ENCODE measurements around the gene RNASE2.

Gene RNASE2

DNA sequence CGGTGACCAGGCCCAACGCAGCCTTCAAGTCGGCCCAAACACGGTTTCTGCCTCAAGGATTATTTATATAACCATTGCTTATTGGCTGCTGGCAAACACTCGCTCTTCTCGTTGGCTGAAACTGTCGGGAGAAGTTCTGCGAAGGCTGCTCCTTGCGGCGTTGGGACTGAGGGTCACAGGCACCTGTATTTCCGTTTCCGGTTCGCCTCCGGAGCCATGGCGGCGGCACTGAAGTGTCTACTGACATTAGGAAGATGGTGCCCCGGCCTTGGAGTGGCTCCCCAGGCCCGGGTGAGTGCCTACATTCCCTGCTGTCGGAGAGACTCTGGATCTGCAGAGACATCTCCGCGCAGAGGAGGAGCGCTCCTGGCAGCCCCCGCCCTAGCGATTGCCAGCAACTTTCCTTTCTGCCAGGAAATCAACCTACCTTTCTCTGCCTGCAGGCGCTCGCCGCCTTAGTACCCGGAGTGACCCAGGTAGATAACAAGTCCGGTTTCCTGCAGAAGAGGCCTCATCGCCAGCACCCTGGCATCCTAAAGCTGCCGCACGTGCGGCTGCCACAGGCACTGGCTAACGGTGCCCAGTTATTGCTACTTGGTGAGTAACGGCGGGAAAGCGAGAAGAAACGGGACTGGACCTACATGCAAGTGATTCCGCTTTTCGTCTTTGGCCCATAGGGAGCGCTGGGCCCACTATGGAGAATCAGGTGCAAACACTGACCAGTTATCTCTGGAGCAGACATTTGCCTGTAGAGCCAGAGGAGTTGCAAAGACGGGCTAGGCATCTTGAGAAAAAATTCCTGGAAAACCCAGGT lies 34.7 kb downstream of the RNASE2 start, which contains the start of gene METTL17:
Gene METTL17 (plus strand): TSS at position 194 of the 814 bp plus-strand sequence. CDS start 23 bp downstream, at position 217.
- Histone ChIP-seq H3K4me1 (ENCODE audit: insufficient read depth, low read length) (peaks cover 14% of the 10 kb centered on the region), H3K9me3 (ENCODE audit: low read length) (no peaks in the 10 kb centered on the region), H3K4me3 (ENCODE audit: low read length) (peak within 1 kb of the TSS; percentile 96), H3K36me3 (ENCODE audit: insufficient read depth, low read length) (peaks cover 30% of the 10 kb centered on the region), H3K27me3 (ENCODE audit: insufficient read depth, low read length) (no peaks in the 10 kb centered on the region), H2AFZ (ENCODE audit: low read depth, low read length) (peak within 1 kb of the TSS; percentile 89)

DNA sequence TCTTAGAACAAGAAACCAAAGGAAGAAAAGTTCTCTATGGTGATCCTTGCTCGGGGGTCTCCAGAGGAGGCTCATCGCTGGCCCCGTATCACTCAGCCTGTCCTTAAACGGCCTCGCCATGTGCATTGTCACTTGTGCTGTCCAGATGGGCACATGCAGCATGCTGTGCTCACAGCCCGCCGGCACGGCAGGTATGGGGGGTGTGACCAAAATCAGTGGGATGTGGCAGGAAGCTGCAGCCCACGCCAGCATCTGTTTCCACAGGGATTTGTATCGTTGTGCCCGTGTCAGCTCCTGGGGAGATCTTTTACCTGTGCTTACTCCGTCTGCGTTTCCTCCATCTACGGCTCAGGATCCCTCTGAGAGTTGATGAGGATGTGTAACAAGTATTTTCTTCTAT lies 41.2 kb downstream of the RNASE2 start:
- Histone ChIP-seq H2AFZ (ENCODE audit: low read depth, low read length) (no peak overlapping the region), H3K27me3 (ENCODE audit: insufficient read depth, low read length) (no peaks in the 10 kb centered on the region), H3K36me3 (ENCODE audit: insufficient read depth, low read length) (peaks cover 53% of the 10 kb centered on the region), H3K4me1 (ENCODE audit: insufficient read depth, low read length) (peaks cover under 1% of the 10 kb centered on the region), H3K4me3 (ENCODE audit: low read length) (no peak overlapping the region), H3K9me3 (ENCODE audit: low read length) (no peaks in the 10 kb centered on the region)

DNA sequence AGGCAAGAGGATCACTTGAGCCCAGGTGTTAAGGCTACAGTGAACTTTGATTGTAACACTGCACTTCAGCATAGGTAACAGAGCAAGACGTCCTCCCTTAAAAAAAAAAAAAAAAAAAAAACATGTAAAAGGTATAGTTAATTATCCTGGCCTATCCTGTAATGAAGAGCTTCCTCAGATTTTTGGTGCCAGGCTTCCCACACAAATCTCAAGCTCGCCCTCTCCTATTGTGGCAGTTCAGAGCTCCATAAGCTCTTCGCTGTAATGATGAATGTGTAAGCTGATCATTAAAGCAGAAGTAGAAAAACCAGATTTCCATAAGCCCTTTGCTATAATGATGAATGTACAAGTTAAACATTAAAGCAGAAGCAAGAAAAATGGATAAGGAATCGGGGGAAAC lies 41.8 kb downstream of the RNASE2 start:
- Histone ChIP-seq H3K27me3 (ENCODE audit: insufficient read depth, low read length) (no peaks in the 10 kb centered on the region), H3K4me1 (ENCODE audit: insufficient read depth, low read length) (no peaks in the 10 kb centered on the region), H3K36me3 (ENCODE audit: insufficient read depth, low read length) (peaks cover 47% of the 10 kb centered on the region), H3K4me3 (ENCODE audit: low read length) (no peak overlapping the region), H2AFZ (ENCODE audit: low read depth, low read length) (no peak overlapping the region), H3K9me3 (ENCODE audit: low read length) (no peaks in the 10 kb centered on the region)

DNA sequence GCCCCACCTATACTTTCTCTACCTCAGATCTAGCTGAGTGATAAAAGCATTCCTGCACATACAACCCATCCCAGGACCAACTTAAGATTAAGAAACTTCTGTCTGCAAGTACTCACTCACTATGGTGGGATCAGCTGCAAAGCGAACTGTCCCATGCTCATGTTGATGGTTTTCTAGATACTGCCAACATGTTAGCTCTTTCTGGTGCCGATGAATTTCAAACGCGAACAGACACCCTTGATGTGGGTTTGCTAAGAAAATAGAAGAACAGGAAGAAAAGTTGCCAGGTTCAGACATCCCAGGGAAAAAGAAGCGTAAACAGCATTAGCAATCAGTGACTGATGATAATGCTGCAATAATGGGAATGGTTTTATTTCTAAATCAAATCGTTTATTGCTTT lies 42.3 kb downstream of the RNASE2 start:
- H3K36me3 ChIP-seq (ENCODE audit: insufficient read depth, low read length) = peaks cover 43% of the 10 kb centered on the region
- H3K27me3 ChIP-seq (ENCODE audit: insufficient read depth, low read length) = no peaks in the 10 kb centered on the region
- no peak overlapping the region for H3K4me3 ChIP-seq (ENCODE audit: low read length)

DNA sequence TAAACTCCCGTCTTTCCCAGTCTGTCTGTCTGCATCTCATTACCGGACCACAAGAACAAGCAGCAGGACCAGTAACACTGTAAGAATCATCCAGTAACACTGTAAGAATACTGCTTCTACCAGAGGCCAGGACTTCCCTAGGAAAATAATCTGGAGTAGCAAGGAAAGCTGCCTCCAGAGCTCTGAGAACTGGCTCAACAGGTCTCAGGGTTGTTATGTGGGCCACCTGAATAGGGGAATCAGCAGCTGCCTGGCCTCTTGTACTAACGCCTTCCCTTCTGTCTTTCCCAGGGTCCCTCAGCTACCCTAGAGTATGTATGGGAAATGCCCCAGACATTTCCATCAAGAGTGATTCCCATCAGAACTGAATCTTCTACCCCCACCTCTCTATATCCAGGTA lies 42.9 kb downstream of the RNASE2 start:
- no peaks in the 10 kb centered on the region for H3K27me3 ChIP-seq (ENCODE audit: insufficient read depth, low read length)
- H3K36me3 ChIP-seq (ENCODE audit: insufficient read depth, low read length) = peaks cover 37% of the 10 kb centered on the region
- H2AFZ ChIP-seq (ENCODE audit: low read depth, low read length) = no peak overlapping the region
- no peaks in the 10 kb centered on the region for H3K4me1 ChIP-seq (ENCODE audit: insufficient read depth, low read length)
- no peak overlapping the region for H3K4me3 ChIP-seq (ENCODE audit: low read length)
- H3K9me3 ChIP-seq (ENCODE audit: low read length) = no peaks in the 10 kb centered on the region

More for the DNA sequence above, 42.3 kb downstream of the RNASE2 start:
- Histone ChIP-seq H3K4me1 (ENCODE audit: insufficient read depth, low read length) (no peaks in the 10 kb centered on the region), H2AFZ (ENCODE audit: low read depth, low read length) (no peak overlapping the region), H3K9me3 (ENCODE audit: low read length) (no peaks in the 10 kb centered on the region)

DNA sequence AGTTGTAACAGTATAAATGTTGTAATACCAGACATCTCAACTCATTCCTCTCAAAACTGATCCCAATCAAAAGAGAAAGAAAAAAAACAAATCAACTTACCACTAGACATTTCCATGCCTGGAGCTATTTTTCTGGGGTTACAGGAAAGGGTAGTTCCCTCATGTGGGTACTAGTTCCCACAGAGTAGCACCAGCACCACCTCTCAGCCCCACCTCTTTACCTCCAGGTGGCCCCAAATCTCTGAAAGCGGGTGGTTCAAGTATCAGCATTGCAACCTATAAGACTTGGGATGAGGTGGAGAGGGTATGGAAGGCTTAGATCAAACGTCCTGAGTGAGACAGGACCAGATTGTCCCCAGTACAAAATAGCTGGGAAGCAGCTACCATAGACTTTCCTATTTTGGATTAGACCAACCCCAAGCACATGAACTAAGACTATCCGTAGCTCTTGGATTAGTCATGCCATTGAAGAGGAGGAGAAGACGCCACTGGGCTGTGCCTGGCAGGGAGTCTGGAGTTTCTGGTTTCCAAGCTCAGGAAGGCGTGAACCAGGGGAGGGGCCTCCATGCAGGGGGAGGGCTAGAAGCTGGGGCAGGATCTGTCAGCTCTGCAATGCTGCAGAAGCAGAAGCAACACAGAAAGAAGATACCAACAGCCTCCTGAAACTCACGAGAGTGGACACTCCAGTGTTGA lies 43.5 kb downstream of the RNASE2 start, which contains the start of gene SLC39A2:
Gene SLC39A2 (plus strand): TSS at position 620 of the 693 bp plus-strand sequence. CDS start 154 bp downstream, outside the sequence.
- no peaks in the 10 kb centered on the region for H3K27me3 ChIP-seq (ENCODE audit: insufficient read depth, low read length)
- H3K4me1 ChIP-seq (ENCODE audit: insufficient read depth, low read length) = no peaks in the 10 kb centered on the region
- H3K36me3 ChIP-seq (ENCODE audit: insufficient read depth, low read length) = peaks cover 34% of the 10 kb centered on the region
- no peak within 1 kb of the TSS for H3K4me3 ChIP-seq (ENCODE audit: low read length)
- H2AFZ ChIP-seq (ENCODE audit: low read depth, low read length) = no peak within 1 kb of the TSS
- H3K9me3 ChIP-seq (ENCODE audit: low read length) = no peaks in the 10 kb centered on the region

DNA sequence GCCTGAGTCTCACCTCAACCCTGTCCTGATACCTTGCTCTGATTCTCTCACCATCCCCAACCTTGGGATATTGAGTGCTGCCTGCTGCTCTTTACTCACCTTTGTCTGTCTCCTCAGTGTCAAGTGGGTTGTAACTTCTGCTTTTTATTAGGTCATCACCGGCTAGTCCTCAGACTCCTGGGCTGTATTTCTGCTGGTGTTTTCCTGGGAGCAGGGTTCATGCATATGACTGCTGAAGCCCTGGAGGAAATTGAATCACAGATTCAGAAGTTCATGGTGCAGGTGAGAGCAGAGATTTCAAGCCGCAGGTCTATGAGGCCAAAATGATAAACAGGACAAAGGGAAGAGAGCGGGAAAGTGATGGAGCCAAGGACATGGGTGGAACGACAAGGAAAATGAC lies 44.3 kb downstream of the RNASE2 start:
- Histone ChIP-seq H3K4me3 (ENCODE audit: low read length) (no peak overlapping the region), H3K27me3 (ENCODE audit: insufficient read depth, low read length) (no peaks in the 10 kb centered on the region), H3K36me3 (ENCODE audit: insufficient read depth, low read length) (peaks cover 27% of the 10 kb centered on the region), H3K4me1 (ENCODE audit: insufficient read depth, low read length) (no peaks in the 10 kb centered on the region), H3K9me3 (ENCODE audit: low read length) (no peaks in the 10 kb centered on the region), H2AFZ (ENCODE audit: low read depth, low read length) (no peak overlapping the region)

DNA sequence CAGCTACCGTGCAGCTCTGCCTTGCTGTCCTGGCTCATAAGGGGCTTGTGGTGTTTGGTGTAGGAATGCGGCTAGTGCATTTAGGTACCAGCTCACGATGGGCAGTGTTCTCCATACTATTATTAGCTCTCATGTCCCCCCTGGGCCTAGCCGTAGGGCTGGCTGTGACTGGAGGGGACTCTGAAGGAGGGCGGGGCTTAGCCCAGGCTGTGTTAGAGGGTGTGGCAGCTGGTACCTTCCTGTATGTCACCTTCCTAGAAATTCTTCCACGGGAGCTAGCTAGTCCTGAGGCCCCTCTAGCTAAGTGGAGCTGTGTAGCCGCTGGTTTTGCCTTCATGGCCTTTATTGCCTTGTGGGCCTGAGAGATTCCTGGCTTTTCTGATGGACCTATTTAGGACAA lies 45.9 kb downstream of the RNASE2 start:
- no peaks in the 10 kb centered on the region for H3K27me3 ChIP-seq (ENCODE audit: insufficient read depth, low read length)
- H3K9me3 ChIP-seq (ENCODE audit: low read length) = no peaks in the 10 kb centered on the region
- no peak overlapping the region for H2AFZ ChIP-seq (ENCODE audit: low read depth, low read length)
- H3K4me1 ChIP-seq (ENCODE audit: insufficient read depth, low read length) = no peaks in the 10 kb centered on the region
- no peak overlapping the region for H3K4me3 ChIP-seq (ENCODE audit: low read length)
- H3K36me3 ChIP-seq (ENCODE audit: insufficient read depth, low read length) = peaks cover 10% of the 10 kb centered on the region

DNA sequence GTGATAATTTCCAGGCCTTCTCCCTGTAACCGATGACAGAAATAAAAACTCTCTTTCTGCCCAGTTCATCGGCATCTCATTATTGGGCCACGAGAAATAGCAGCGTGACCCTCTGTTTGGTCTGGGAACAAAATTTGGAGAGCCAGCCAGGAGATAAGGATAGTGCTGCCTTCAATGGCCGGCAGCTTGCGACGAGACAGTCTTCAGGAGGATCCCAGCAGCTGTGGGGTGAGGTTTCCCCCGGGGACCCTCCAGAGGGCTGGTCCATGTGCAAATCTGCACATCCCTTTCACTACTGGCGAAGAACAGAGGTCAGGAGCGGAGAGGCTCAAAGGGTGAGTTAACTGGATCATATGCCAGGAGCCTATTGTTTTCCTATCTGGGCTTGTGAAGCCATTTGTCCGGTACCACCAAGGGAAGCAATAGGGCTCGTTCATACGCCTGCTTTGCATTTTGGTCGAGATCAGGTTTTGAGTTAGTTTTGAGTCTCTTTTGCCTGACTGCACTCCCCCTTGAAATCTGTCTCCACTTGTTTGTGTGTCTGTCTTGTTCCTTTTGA lies 48.6 kb downstream of the RNASE2 start:
- no peaks in the 10 kb centered on the region for H3K36me3 ChIP-seq (ENCODE audit: insufficient read depth, low read length)
- H3K4me3 ChIP-seq (ENCODE audit: low read length) = no peak overlapping the region
- H2AFZ ChIP-seq (ENCODE audit: low read depth, low read length) = no peak overlapping the region
- no peaks in the 10 kb centered on the region for H3K9me3 ChIP-seq (ENCODE audit: low read length)
- no peaks in the 10 kb centered on the region for H3K27me3 ChIP-seq (ENCODE audit: insufficient read depth, low read length)
- H3K4me1 ChIP-seq (ENCODE audit: insufficient read depth, low read length) = peaks cover 2% of the 10 kb centered on the region
